ENCODE measurements around the gene TRIM28.

- no peak for TF ChIP-seq TAF1 (IDR thresholded peaks at IDR 0.05; ENCODE audit: control insufficient read depth, extremely low read depth, insufficient read depth, low read length, severe bottlenecking)
- no peak for TF ChIP-seq CHD2 (IDR thresholded peaks at IDR 0.05; ENCODE audit: low read depth, low read length)
- no peak for TF ChIP-seq KDM1A (IDR thresholded peaks at IDR 0.05)
- TF ChIP-seq POLR2AphosphoS5 (IDR thresholded peaks at IDR 0.05; ENCODE audit: control insufficient read depth, insufficient read depth, low read depth, low read length): no peak; the same call in 1 of the 2 replicates
- no peak for TF ChIP-seq HDAC2 (IDR thresholded peaks at IDR 0.05)
- no peak for TF ChIP-seq CTCF (IDR thresholded peaks at IDR 0.05 in 2 of 3, conservative IDR thresholded peaks at IDR 0.05 in 1 of 3; ENCODE audit: insufficient read depth in 2 of 3, low read depth in 1 of 3, low read length in 3 of 3)
- TF ChIP-seq EZH2 (IDR thresholded peaks at IDR 0.05; ENCODE audit: borderline replicate concordance, low read depth, low read length): no peak
- TF ChIP-seq CREB1 (IDR thresholded peaks at IDR 0.05): no peak
- TF ChIP-seq CREB1 (CRISPR knock-in tag; IDR thresholded peaks at IDR 0.05): no peak
- no peak for TF ChIP-seq RAD21 (CRISPR knock-in tag; conservative IDR thresholded peaks at IDR 0.05 in 1 of 2, IDR thresholded peaks at IDR 0.05 in 1 of 2)
- no peak for TF ChIP-seq ZBTB33 (CRISPR knock-in tag; IDR thresholded peaks at IDR 0.05)
- TF ChIP-seq BACH1 (tag; IDR thresholded peaks at IDR 0.05): no peak
- no peak for TF ChIP-seq NFE2L1 (tag; IDR thresholded peaks at IDR 0.05; ENCODE audit: borderline replicate concordance, low read depth)
- TF ChIP-seq, protein P1, sequence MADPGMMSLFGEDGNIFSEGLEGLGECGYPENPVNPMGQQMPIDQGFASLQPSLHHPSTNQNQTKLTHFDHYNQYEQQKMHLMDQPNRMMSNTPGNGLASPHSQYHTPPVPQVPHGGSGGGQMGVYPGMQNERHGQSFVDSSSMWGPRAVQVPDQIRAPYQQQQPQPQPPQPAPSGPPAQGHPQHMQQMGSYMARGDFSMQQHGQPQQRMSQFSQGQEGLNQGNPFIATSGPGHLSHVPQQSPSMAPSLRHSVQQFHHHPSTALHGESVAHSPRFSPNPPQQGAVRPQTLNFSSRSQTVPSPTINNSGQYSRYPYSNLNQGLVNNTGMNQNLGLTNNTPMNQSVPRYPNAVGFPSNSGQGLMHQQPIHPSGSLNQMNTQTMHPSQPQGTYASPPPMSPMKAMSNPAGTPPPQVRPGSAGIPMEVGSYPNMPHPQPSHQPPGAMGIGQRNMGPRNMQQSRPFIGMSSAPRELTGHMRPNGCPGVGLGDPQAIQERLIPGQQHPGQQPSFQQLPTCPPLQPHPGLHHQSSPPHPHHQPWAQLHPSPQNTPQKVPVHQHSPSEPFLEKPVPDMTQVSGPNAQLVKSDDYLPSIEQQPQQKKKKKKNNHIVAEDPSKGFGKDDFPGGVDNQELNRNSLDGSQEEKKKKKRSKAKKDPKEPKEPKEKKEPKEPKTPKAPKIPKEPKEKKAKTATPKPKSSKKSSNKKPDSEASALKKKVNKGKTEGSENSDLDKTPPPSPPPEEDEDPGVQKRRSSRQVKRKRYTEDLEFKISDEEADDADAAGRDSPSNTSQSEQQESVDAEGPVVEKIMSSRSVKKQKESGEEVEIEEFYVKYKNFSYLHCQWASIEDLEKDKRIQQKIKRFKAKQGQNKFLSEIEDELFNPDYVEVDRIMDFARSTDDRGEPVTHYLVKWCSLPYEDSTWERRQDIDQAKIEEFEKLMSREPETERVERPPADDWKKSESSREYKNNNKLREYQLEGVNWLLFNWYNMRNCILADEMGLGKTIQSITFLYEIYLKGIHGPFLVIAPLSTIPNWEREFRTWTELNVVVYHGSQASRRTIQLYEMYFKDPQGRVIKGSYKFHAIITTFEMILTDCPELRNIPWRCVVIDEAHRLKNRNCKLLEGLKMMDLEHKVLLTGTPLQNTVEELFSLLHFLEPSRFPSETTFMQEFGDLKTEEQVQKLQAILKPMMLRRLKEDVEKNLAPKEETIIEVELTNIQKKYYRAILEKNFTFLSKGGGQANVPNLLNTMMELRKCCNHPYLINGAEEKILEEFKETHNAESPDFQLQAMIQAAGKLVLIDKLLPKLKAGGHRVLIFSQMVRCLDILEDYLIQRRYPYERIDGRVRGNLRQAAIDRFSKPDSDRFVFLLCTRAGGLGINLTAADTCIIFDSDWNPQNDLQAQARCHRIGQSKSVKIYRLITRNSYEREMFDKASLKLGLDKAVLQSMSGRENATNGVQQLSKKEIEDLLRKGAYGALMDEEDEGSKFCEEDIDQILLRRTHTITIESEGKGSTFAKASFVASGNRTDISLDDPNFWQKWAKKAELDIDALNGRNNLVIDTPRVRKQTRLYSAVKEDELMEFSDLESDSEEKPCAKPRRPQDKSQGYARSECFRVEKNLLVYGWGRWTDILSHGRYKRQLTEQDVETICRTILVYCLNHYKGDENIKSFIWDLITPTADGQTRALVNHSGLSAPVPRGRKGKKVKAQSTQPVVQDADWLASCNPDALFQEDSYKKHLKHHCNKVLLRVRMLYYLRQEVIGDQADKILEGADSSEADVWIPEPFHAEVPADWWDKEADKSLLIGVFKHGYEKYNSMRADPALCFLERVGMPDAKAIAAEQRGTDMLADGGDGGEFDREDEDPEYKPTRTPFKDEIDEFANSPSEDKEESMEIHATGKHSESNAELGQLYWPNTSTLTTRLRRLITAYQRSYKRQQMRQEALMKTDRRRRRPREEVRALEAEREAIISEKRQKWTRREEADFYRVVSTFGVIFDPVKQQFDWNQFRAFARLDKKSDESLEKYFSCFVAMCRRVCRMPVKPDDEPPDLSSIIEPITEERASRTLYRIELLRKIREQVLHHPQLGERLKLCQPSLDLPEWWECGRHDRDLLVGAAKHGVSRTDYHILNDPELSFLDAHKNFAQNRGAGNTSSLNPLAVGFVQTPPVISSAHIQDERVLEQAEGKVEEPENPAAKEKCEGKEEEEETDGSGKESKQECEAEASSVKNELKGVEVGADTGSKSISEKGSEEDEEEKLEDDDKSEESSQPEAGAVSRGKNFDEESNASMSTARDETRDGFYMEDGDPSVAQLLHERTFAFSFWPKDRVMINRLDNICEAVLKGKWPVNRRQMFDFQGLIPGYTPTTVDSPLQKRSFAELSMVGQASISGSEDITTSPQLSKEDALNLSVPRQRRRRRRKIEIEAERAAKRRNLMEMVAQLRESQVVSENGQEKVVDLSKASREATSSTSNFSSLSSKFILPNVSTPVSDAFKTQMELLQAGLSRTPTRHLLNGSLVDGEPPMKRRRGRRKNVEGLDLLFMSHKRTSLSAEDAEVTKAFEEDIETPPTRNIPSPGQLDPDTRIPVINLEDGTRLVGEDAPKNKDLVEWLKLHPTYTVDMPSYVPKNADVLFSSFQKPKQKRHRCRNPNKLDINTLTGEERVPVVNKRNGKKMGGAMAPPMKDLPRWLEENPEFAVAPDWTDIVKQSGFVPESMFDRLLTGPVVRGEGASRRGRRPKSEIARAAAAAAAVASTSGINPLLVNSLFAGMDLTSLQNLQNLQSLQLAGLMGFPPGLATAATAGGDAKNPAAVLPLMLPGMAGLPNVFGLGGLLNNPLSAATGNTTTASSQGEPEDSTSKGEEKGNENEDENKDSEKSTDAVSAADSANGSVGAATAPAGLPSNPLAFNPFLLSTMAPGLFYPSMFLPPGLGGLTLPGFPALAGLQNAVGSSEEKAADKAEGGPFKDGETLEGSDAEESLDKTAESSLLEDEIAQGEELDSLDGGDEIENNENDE (IDR thresholded peaks at IDR 0.05; ENCODE audit: low read depth, low read length): no peak
- TF ChIP-seq SRSF9 (IDR thresholded peaks at IDR 0.05; ENCODE audit: borderline replicate concordance, low read depth, low read length): no peak
Measured at GRCh38 chr19:58551577-58552471, 8.0 kb downstream of the TRIM28 start.

All from K562 (cell line).